ENCODE results near the gene RXFP3.
"Not testable (repeated sequence)": the region's sequence is repeated elsewhere in the genome, so short reads cannot be mapped to it uniquely, and the experiment has no call there.

The RXFP3 gene, protein sequence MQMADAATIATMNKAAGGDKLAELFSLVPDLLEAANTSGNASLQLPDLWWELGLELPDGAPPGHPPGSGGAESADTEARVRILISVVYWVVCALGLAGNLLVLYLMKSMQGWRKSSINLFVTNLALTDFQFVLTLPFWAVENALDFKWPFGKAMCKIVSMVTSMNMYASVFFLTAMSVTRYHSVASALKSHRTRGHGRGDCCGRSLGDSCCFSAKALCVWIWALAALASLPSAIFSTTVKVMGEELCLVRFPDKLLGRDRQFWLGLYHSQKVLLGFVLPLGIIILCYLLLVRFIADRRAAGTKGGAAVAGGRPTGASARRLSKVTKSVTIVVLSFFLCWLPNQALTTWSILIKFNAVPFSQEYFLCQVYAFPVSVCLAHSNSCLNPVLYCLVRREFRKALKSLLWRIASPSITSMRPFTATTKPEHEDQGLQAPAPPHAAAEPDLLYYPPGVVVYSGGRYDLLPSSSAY

GRCh38 chr5:33936381-33937016, at the start of gene RXFP3:
Gene RXFP3, plus strand, starts transcription at chr5:33936386. Its CDS starts 355 bp downstream, at chr5:33936741.
- intact Hi-C loops (cut with DNase I), result loop anchor here (10.0 kb wide), 1 partner anchor 502 kb away; no protein-coding TSS in a partner anchor
- peak in 4 of 42 donors; percentile 7 to 33 (median 12) for DNase-seq

DNA sequence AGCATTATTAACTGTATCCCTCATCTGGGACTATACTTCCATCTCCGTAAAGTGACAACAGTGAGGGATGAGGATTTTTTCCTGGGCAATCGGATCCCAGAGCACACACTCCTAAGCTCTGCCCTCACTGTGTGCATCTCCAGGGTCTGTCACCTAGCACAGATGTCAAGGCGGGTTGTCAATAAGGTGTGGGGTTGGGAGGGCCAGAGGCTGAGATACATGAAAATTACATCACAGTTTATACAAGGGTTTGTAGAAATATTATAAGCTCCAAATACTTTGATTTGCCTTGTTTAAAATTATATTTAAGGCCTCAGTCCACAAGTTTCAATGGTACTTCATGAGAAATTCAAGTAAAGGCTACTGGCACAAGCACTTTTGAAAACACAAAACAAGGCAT, 48.9 kb upstream of the RXFP3 start:
- no peak for DNase-seq
- intact Hi-C loops (cut with DNase I), result no loop called here

DNA sequence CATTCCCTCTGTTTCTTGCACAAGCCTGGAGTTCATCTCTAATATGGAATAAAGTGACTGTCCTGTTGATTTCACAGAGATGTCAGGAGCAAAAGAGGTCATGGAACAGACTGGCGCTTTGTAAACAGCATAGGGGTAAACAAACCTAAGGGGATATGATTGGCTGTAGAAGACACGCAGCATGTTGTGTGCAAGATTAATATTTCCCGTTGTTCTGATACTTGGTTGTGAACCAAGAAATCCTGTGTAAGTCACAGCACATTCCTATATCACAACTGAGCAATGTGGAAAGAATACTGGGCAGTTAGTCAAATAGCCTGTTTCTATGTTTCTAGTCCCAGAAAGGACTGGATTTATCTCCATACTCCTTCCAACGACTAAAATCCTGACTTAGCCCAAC, 47.6 kb upstream of the RXFP3 start:
- intact Hi-C loops (cut with DNase I), result no loop called here
- no peak for DNase-seq

GRCh38 chr5:33890131-33891032, 45.8 kb upstream of the RXFP3 start:
- no peak for DNase-seq
- intact Hi-C loops (cut with DNase I), result no loop called here

GRCh38 chr5:33891446-33891787, 44.8 kb upstream of the RXFP3 start:
- intact Hi-C loops (cut with DNase I), result no loop called here

GRCh38 chr5:33891788-33892619, 44.2 kb upstream of the RXFP3 start, which contains the start of gene ADAMTS12:
Gene ADAMTS12, minus strand, starts transcription at chr5:33891990. Its CDS starts 134 bp downstream, at chr5:33891856.
- intact Hi-C loops (cut with DNase I), result no loop called here

More at GRCh38 chr5:33891446-33891787, 44.8 kb upstream of the RXFP3 start:
- DNase-seq, result no peak

DNA sequence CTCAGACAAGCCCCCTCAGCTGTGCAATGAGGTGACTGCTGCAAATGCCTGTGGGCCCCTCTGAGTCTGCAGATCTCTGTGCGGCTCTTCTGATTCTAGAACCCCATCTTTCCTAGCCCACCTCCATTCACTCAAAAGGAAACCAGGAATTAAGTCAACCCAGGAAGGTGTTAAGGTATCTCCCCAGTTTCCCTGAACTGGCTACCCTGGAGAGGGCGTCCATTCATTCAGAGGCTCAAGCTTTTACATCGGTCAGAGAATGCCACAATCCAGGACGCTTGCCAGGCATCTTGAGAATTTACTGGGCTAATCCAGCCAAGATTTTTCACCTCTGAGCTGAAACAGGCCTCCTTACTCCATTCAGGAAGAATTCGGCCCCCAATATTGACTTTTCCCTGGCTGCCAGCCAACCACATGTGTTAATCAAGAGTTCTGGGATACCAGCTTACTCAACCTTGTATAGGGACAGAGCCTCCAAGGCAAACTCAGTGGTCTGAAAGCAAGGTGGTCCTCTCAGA, 43.5 kb upstream of the RXFP3 start:
- intact Hi-C loops (cut with DNase I), result no loop called here
- no peak for DNase-seq

More at GRCh38 chr5:33891788-33892619, 44.2 kb upstream of the RXFP3 start, which contains the start of gene ADAMTS12:
- peak in 1 of 42 donors; percentile 15 for DNase-seq

- no peak for DNase-seq
- intact Hi-C loops (cut with DNase I), result no loop called here
Measured at GRCh38 chr5:33894566-33894965, 41.6 kb upstream of the RXFP3 start.

- intact Hi-C loops (cut with DNase I), result no loop called here
- no peak for DNase-seq
Measured at GRCh38 chr5:33901156-33901555, 35.0 kb upstream of the RXFP3 start.

GRCh38 chr5:33903118-33903517, 33.1 kb upstream of the RXFP3 start:
- intact Hi-C loops (cut with DNase I), result no loop called here
- DNase-seq, result no peak

- no peak for DNase-seq
- intact Hi-C loops (cut with DNase I), result no loop called here
Measured at GRCh38 chr5:33905381-33905780, 30.8 kb upstream of the RXFP3 start.

GRCh38 chr5:33906248-33906647, 29.9 kb upstream of the RXFP3 start:
- intact Hi-C loops (cut with DNase I); DNase-seq: not testable (repeated sequence)

DNA sequence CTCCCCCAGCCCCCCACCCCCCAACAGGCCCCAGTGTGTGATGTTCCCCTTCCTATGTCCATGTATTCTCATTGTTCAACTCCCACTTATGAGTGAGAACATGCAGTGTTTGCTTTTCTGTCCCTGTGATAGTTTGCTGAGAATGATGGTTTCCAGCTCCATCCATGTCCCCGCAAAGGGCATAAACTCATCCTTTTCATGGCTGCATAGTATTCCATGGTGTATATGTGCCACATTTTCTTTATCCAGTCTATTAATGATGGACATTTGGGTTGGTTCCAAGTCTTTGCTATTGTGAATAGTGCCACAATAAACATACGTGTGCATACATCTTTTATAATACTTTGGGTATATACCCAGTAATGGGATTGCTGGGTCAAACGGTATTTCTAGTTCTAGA, 21.3 kb upstream of the RXFP3 start:
- DNase-seq; intact Hi-C loops (cut with DNase I): not testable (repeated sequence)

DNA sequence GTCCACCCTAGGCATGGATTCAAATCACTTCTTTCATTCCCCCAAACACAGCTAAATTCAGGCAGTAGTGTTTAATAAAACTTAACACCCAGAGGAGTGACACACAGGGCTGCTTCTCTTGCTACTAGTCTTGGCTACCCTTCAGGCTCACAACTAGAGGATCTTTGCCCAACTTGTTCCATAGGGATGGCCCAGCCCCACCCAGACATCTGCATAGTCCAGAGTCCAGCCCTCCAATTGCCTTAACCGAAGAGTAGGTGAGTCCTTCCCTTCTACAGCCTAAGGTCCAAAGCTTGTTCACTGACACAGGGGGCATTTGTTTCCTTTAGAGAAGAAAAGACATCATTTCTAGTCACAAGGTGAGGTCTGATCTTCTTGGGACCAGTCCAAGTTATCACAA, 15.2 kb upstream of the RXFP3 start:
- intact Hi-C loops (cut with DNase I), result no loop called here
- DNase-seq, result no peak

- DNase-seq, result no peak
- intact Hi-C loops (cut with DNase I), result no loop called here
Measured at GRCh38 chr5:33925278-33925677, 10.9 kb upstream of the RXFP3 start.

- intact Hi-C loops (cut with DNase I), result no loop called here
- DNase-seq, result no peak
Measured at GRCh38 chr5:33927685-33928084, 8.5 kb upstream of the RXFP3 start.

GRCh38 chr5:33928283-33928682, 7.9 kb upstream of the RXFP3 start:
- intact Hi-C loops (cut with DNase I), result no loop called here
- DNase-seq, result no peak

All from head of caudate nucleus (tissue), 42 donors.